HG02642 (cell line): ENCODE data around the gene NBL1.
"Not testable (repeated sequence)": the region's sequence is repeated elsewhere in the genome, so short reads cannot be mapped to it uniquely, and the experiment has no call there.

ENCODE experiments used
- ATAC-seq: cut with Tn5 transposase; IDR thresholded peaks from one replicate; pipeline ENCODE4 v1.9.1; 2021; ENCODE audit warnings: mild to moderate bottlenecking; ENCODE audit not compliant: unreplicated experiment, poor library complexity

Gene NBL1

GRCh38 chr1:19621274-19621950, 22.7 kb upstream of the NBL1 start:
- no peak for ATAC-seq

- no peak for ATAC-seq
These were observed 21.9 kb upstream of the NBL1 start for GRCh38 chr1:19622204-19622603.

- ATAC-seq = no peak
These were observed 20.6 kb upstream of the NBL1 start for GRCh38 chr1:19623523-19623922.

GRCh38 chr1:19625291-19625937, 18.7 kb upstream of the NBL1 start:
- no peak for ATAC-seq

- ATAC-seq = no peak
These were observed 15.2 kb upstream of the NBL1 start for GRCh38 chr1:19628879-19629278.

- ATAC-seq = no peak
These were observed 14.8 kb upstream of the NBL1 start for GRCh38 chr1:19629357-19629756.

GRCh38 chr1:19630192-19630591, 13.9 kb upstream of the NBL1 start:
- not testable (repeated sequence) for ATAC-seq

- ATAC-seq = no peak
These were observed 13.3 kb upstream of the NBL1 start for GRCh38 chr1:19630720-19631395.

GRCh38 chr1:19632211-19632610, 11.9 kb upstream of the NBL1 start:
- no peak for ATAC-seq

GRCh38 chr1:19633106-19633505, 11.0 kb upstream of the NBL1 start:
- ATAC-seq = no peak

GRCh38 chr1:19635064-19635463, 9.0 kb upstream of the NBL1 start:
- ATAC-seq = not testable (repeated sequence)

GRCh38 chr1:19635646-19636045, 8.5 kb upstream of the NBL1 start:
- no peak for ATAC-seq

GRCh38 chr1:19636065-19636464, 8.0 kb upstream of the NBL1 start:
- no peak for ATAC-seq

GRCh38 chr1:19636749-19637148, 7.4 kb upstream of the NBL1 start:
- not testable (repeated sequence) for ATAC-seq

GRCh38 chr1:19637606-19638005, 6.5 kb upstream of the NBL1 start:
- ATAC-seq = no peak

GRCh38 chr1:19639228-19639627, 4.9 kb upstream of the NBL1 start:
- not testable (repeated sequence) for ATAC-seq

GRCh38 chr1:19639999-19640362, 4.1 kb upstream of the NBL1 start:
- ATAC-seq = no peak

- ATAC-seq = no peak
These were observed 3.5 kb upstream of the NBL1 start for GRCh38 chr1:19640363-19641316.

GRCh38 chr1:19643121-19643520, 990 bp upstream of the NBL1 start:
- ATAC-seq = no peak

GRCh38 chr1:19644395-19644680, 227 bp downstream of the NBL1 start:
- no peak for ATAC-seq
